SK-N-SH (cell line): ENCODE measurements around the gene CROT. TPM values are rescaled to one million over a fixed set of nuclear protein-coding genes. Genes with fewer than 3 reads are reported as not detected.

ENCODE experiments used
- CTCF ChIA-PET: fragments of 300-600, 350-600 bp; formaldehyde crosslinking; extraction: SDS; loops from one replicate; lab custom pipeline; 2021; lab: Yijun Ruan, JAX
- POLR2A ChIA-PET: fragments of 350-600 bp; sonication (Branson Sonifier 250); formaldehyde crosslinking; extraction: SDS; loops from one replicate; lab custom pipeline; 2020; ENCODE audit warnings: antibody characterized with exemption, inconsistent platforms; lab: Yijun Ruan, JAX
- DNase-seq: peaks from one replicate; pipeline ENCODE4 v3.0.0; 2012
- H2AFZ ChIP-seq: fragments of 200-600 bp; sonication (generic); 2 replicates; pipeline ENCODE4 v1.8.1; 2016; ENCODE audit warnings: antibody characterized with exemption, mild to moderate bottlenecking, low read depth
- H3F3A ChIP-seq: fragments of 200-600 bp; sonication (generic); replicated peaks from 2 replicates; pipeline ENCODE3; 2016; ENCODE audit warnings: antibody characterized with exemption, mild to moderate bottlenecking; ENCODE audit not compliant: insufficient read depth
- H3K27ac ChIP-seq, 2 experiments: fragments of 200-500 bp in 1 of 2; fragments of 200-600 bp in 1 of 2; sonication (Bioruptor generic) in 1 of 2; sonication (generic), shearing (Covaris generic) in 1 of 2; 2 replicates each; pipeline versions ENCODE4 v1.5.1 to v1.6.1; 2014 to 2016; ENCODE audit warnings: low read depth in 2 of 2, inconsistent platforms in 1 of 2, low read length in 1 of 2, mild to moderate bottlenecking in 1 of 2, mixed read lengths in 1 of 2
- H3K27me3 ChIP-seq: fragments of 200-600 bp; sonication (generic), shearing (Covaris generic); 2 replicates; pipeline ENCODE4 v1.6.1; 2016; ENCODE audit warnings: mixed run types; ENCODE audit not compliant: insufficient read depth
- H3K36me3 ChIP-seq, 2 experiments: fragments of 200-500 bp in 1 of 2; fragments of 200-600 bp in 1 of 2; sonication (Bioruptor generic) in 1 of 2; sonication (generic) in 1 of 2; replicated peaks in 1 of 2; 2 replicates each; pipeline versions ENCODE3 to v1.5.1; 2014 to 2016; ENCODE audit warnings: low read length in 1 of 2, mild to moderate bottlenecking in 1 of 2; ENCODE audit not compliant: insufficient read depth in 2 of 2, control insufficient read depth in 1 of 2
- H3K4me1 ChIP-seq, 2 experiments: fragments of 200-500 bp in 1 of 2; fragments of 200-600 bp in 1 of 2; sonication (Bioruptor generic) in 1 of 2; sonication (generic), shearing (Covaris generic) in 1 of 2; 2 replicates each; pipeline versions ENCODE4 v1.5.1 to v1.6.1; 2014 to 2016; ENCODE audit warnings: low read depth in 1 of 2, low read length in 1 of 2, mixed run types in 1 of 2; ENCODE audit not compliant: insufficient read depth in 2 of 2, control insufficient read depth in 1 of 2
- H3K4me2 ChIP-seq: fragments of 200-600 bp; sonication (generic), shearing (Covaris generic); 2 replicates; pipeline ENCODE4 v1.6.1; 2017; ENCODE audit warnings: mixed run types
- H3K4me3 ChIP-seq, 2 experiments: fragments of 200-500 bp in 1 of 2; fragments of 200-600 bp in 1 of 2; sonication (Bioruptor generic) in 1 of 2; sonication (generic), shearing (Covaris generic) in 1 of 2; 2 replicates each; pipeline versions ENCODE4 v1.5.1 to v1.8.1; 2014 to 2016; ENCODE audit warnings: low read depth in 2 of 2, inconsistent platforms in 1 of 2, low read length in 1 of 2, mild to moderate bottlenecking in 1 of 2, mixed read lengths in 1 of 2, moderate library complexity in 1 of 2
- H3K79me2 ChIP-seq: fragments of 200-600 bp; sonication (generic); 2 replicates; pipeline ENCODE4 v1.8.1; 2017; ENCODE audit warnings: mild to moderate bottlenecking; ENCODE audit not compliant: insufficient read depth
- H3K9ac ChIP-seq: fragments of 200-600 bp; sonication (generic); 2 replicates; pipeline ENCODE4 v1.6.1; 2017; ENCODE audit warnings: mixed run types
- H3K9me2 ChIP-seq: fragments of 200-600 bp; sonication (generic); 2 replicates; pipeline ENCODE4 v1.6.1; 2017; ENCODE audit warnings: mixed run types
- H3K9me3 ChIP-seq: fragments of 200-600 bp; sonication (generic); 2 replicates; pipeline ENCODE4 v1.6.1; 2017; ENCODE audit warnings: mixed run types, mild to moderate bottlenecking, moderate library complexity
- H4K20me1 ChIP-seq: fragments of 200-600 bp; sonication (generic); 2 replicates; pipeline ENCODE4 v1.6.1; 2017; ENCODE audit warnings: mild to moderate bottlenecking, mixed run types; ENCODE audit not compliant: insufficient read depth
- CHD2 ChIP-seq: fragments of 150-350 bp; IDR thresholded peaks from 2 replicates; pipeline ENCODE4 v1.6.1; 2018; ENCODE audit warnings: low read length; ENCODE audit not compliant: partially characterized antibody
- CTCF ChIP-seq: fragments of 200-600 bp; sonication (generic); IDR thresholded peaks from 2 replicates; pipeline ENCODE4 v1.6.1; 2017; ENCODE audit warnings: antibody characterized with exemption, mild to moderate bottlenecking, moderate library complexity
- GABPA ChIP-seq: IDR thresholded peaks from 2 replicates; pipeline ENCODE4 v1.4.0; 2012; ENCODE audit warnings: low read depth, mild to moderate bottlenecking
- JUND ChIP-seq: IDR thresholded peaks from 2 replicates; pipeline ENCODE4 v1.4.0; 2012
- RAD21 ChIP-seq: IDR thresholded peaks from 2 replicates; pipeline ENCODE4 v1.6.1; 2012; ENCODE audit warnings: mild to moderate bottlenecking, low read length
- REST ChIP-seq: IDR thresholded peaks from 2 replicates; pipeline ENCODE4 v1.6.1; 2012; ENCODE audit warnings: mild to moderate bottlenecking, low read depth, low read length, moderate library complexity
- RFX5 ChIP-seq: IDR thresholded peaks from 2 replicates; pipeline ENCODE4 v1.6.1; 2012; ENCODE audit warnings: mild to moderate bottlenecking, improper control_type of control experiment, low read length
- RXRA ChIP-seq: IDR thresholded peaks from 2 replicates; pipeline ENCODE4 v1.4.0; 2012; ENCODE audit warnings: low read depth, mild to moderate bottlenecking, borderline replicate concordance
- WGBS: methylation state at CpG from one replicate; pipeline ENCODE4 v1.1.6; 2017; ENCODE audit warnings: low lambda C conversion rate; 5-methylcytosine and 5-hydroxymethylcytosine counted together
- polyA plus RNA-seq, 3 experiments: library from polyadenylated mRNA; depleted of rRNA; stranded (reverse); fragments of >200 nt; gene quantifications; 2 replicates each; pipeline ENCODE4 v1.2.3, GENCODE V29; 2012
- TF ChIP-seq, protein P1 (sequence below): IDR thresholded peaks from 2 replicates; pipeline ENCODE4; 2012
- TF ChIP-seq, protein P2 (sequence below): IDR thresholded peaks from 2 replicates; pipeline ENCODE4 v1.4.0; 2012; ENCODE audit warnings: low read depth, borderline replicate concordance
- TF ChIP-seq, protein P3 (sequence below): IDR thresholded peaks from 2 replicates; pipeline ENCODE4 v1.4.0; 2012; ENCODE audit warnings: low read depth

The CROT gene
- polyA plus RNA-seq, 1 of the 3 experiments (the other 2 are of a cell fraction): 7.9 TPM

GRCh38 chr7:87398446-87398845, 53.0 kb downstream of the CROT start (continued):
- TF ChIP-seq REST: no peak
- TF ChIP-seq RAD21: no peak

DNA sequence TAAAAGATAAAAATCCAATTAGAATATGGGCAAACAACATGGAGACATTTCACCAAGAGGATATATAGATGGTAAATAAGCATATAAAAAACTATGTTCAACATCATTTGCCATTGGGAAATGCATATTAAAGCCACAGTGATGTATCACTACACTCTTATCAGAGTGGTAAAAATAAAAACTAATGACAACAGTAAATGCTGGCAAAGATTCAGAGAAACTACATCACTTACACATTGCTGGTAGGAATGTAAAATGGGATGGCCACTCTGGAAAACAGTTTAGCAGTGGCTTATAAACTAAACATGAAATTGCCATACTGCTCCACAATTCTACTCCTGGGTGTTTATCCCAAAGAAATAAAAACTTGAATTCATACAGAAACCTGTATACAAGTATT, 59.2 kb downstream of the CROT start:
- Histone ChIP-seq H3K9me2 (no peaks in the 10 kb centered on the region), H4K20me1 (no peaks in the 10 kb centered on the region), H3F3A (no peaks in the 10 kb centered on the region), H3K79me2 (no peaks in the 10 kb centered on the region), H3K4me1 (no peaks in the 10 kb centered on the region), H2AFZ (no peak overlapping the region), H3K27me3 (no peaks in the 10 kb centered on the region), H3K27ac (no peak overlapping the region), H3K4me3 (no peak overlapping the region), H3K9me3 (no peaks in the 10 kb centered on the region), H3K4me2 (no peak overlapping the region), H3K9ac (no peak overlapping the region), H3K36me3 (no peaks in the 10 kb centered on the region)
- TF ChIP-seq, protein P1, sequence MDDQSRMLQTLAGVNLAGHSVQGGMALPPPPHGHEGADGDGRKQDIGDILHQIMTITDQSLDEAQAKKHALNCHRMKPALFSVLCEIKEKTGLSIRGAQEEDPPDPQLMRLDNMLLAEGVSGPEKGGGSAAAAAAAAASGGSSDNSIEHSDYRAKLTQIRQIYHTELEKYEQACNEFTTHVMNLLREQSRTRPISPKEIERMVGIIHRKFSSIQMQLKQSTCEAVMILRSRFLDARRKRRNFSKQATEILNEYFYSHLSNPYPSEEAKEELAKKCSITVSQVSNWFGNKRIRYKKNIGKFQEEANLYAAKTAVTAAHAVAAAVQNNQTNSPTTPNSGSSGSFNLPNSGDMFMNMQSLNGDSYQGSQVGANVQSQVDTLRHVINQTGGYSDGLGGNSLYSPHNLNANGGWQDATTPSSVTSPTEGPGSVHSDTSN: no peak
- TF ChIP-seq CHD2: no peak
- TF ChIP-seq RXRA: no peak
- TF ChIP-seq, protein P2, sequence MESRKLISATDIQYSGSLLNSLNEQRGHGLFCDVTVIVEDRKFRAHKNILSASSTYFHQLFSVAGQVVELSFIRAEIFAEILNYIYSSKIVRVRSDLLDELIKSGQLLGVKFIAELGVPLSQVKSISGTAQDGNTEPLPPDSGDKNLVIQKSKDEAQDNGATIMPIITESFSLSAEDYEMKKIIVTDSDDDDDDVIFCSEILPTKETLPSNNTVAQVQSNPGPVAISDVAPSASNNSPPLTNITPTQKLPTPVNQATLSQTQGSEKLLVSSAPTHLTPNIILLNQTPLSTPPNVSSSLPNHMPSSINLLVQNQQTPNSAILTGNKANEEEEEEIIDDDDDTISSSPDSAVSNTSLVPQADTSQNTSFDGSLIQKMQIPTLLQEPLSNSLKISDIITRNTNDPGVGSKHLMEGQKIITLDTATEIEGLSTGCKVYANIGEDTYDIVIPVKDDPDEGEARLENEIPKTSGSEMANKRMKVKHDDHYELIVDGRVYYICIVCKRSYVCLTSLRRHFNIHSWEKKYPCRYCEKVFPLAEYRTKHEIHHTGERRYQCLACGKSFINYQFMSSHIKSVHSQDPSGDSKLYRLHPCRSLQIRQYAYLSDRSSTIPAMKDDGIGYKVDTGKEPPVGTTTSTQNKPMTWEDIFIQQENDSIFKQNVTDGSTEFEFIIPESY: no peak
- no peak for TF ChIP-seq GABPA
- TF ChIP-seq, protein P3, sequence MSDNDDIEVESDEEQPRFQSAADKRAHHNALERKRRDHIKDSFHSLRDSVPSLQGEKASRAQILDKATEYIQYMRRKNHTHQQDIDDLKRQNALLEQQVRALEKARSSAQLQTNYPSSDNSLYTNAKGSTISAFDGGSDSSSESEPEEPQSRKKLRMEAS: no peak
- no peak for DNase-seq
- POLR2A ChIA-PET: no interaction called here
- CTCF ChIA-PET: interaction anchor here (0.7 to 17.4 kb wide), 4 partner anchors 10 to 168 kb away, joined by 3 to 409 read pairs (median 28); no protein-coding TSS in a partner anchor

GRCh38 chr7:87411186-87411585, 65.7 kb downstream of the CROT start:
- H3K36me3 ChIP-seq: no peaks in the 10 kb centered on the region
- no peaks in the 10 kb centered on the region for H3K79me2 ChIP-seq
- H3K4me2 ChIP-seq: no peak overlapping the region
- DNase-seq: no peak
- H2AFZ ChIP-seq: no peak overlapping the region
- H3K9me3 ChIP-seq: no peaks in the 10 kb centered on the region
- no peaks in the 10 kb centered on the region for H3K27me3 ChIP-seq
- ChIA-PET POLR2A (no interaction called here), CTCF (interaction anchor here (0.7 to 17.4 kb wide), 4 partner anchors 12 to 107 kb away, joined by 3 to 409 read pairs (median 4); no protein-coding TSS in a partner anchor)
- TF ChIP-seq RFX5: no peak
- TF ChIP-seq JUND: no peak
- TF ChIP-seq CTCF: no peak
- H3K9ac ChIP-seq: no peak overlapping the region
- no peak overlapping the region for H3K27ac ChIP-seq
- no peaks in the 10 kb centered on the region for H4K20me1 ChIP-seq
- peaks cover 10% of the 10 kb centered on the region for H3F3A ChIP-seq
- H3K9me2 ChIP-seq: no peaks in the 10 kb centered on the region
- peaks cover 8 to 9% of the 10 kb centered on the region in 2 experiments; a peak in 3 of 4 replicates for H3K4me1 ChIP-seq
- 75% methylated on average over 1 of the region's 1 CpG for WGBS
- no peak overlapping the region for H3K4me3 ChIP-seq
